Measurements from ENCODE around the gene CHKA.

DNA sequence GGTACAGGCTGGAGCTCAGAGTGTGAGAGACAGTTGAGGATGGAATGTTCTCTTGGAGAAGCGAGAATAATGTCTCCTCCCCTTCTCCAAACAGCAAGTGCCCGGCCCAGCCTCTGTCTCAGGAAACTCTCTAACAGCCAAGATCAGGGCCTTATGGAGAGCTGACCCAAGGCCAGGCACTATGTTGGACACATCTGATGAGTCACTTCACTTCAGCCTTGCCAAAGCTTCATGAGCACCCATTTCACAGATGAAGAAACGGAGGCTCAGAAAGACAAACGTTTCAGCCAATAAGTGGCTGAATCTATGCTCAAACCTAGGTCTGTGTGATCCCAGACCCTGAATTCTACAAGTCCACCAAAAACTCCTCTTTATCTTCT, 22.1 kb upstream of the CHKA start:
- TF ChIP-seq CREBBP (IDR thresholded peaks at IDR 0.05; ENCODE audit: low read depth, low read length), result no peak
- TF ChIP-seq, protein P1, sequence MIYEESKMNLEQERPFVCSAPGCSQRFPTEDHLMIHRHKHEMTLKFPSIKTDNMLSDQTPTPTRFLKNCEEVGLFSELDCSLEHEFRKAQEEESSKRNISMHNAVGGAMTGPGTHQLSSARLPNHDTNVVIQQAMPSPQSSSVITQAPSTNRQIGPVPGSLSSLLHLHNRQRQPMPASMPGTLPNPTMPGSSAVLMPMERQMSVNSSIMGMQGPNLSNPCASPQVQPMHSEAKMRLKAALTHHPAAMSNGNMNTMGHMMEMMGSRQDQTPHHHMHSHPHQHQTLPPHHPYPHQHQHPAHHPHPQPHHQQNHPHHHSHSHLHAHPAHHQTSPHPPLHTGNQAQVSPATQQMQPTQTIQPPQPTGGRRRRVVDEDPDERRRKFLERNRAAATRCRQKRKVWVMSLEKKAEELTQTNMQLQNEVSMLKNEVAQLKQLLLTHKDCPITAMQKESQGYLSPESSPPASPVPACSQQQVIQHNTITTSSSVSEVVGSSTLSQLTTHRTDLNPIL (CRISPR knock-in tag; IDR thresholded peaks at IDR 0.05), result no peak
- TF ChIP-seq, protein P2, sequence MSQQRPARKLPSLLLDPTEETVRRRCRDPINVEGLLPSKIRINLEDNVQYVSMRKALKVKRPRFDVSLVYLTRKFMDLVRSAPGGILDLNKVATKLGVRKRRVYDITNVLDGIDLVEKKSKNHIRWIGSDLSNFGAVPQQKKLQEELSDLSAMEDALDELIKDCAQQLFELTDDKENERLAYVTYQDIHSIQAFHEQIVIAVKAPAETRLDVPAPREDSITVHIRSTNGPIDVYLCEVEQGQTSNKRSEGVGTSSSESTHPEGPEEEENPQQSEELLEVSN (IDR thresholded peaks at IDR 0.05; ENCODE audit: borderline replicate concordance in 1 of 2, extremely low read depth in 1 of 2, insufficient read depth in 1 of 2, insufficient read length in 1 of 2, low read depth in 1 of 2, low read length in 1 of 2, poor library complexity in 1 of 2, severe bottlenecking in 1 of 2), result no peak
- no peak for TF ChIP-seq ATF7 (IDR thresholded peaks at IDR 0.05)
- TF ChIP-seq, protein P3, sequence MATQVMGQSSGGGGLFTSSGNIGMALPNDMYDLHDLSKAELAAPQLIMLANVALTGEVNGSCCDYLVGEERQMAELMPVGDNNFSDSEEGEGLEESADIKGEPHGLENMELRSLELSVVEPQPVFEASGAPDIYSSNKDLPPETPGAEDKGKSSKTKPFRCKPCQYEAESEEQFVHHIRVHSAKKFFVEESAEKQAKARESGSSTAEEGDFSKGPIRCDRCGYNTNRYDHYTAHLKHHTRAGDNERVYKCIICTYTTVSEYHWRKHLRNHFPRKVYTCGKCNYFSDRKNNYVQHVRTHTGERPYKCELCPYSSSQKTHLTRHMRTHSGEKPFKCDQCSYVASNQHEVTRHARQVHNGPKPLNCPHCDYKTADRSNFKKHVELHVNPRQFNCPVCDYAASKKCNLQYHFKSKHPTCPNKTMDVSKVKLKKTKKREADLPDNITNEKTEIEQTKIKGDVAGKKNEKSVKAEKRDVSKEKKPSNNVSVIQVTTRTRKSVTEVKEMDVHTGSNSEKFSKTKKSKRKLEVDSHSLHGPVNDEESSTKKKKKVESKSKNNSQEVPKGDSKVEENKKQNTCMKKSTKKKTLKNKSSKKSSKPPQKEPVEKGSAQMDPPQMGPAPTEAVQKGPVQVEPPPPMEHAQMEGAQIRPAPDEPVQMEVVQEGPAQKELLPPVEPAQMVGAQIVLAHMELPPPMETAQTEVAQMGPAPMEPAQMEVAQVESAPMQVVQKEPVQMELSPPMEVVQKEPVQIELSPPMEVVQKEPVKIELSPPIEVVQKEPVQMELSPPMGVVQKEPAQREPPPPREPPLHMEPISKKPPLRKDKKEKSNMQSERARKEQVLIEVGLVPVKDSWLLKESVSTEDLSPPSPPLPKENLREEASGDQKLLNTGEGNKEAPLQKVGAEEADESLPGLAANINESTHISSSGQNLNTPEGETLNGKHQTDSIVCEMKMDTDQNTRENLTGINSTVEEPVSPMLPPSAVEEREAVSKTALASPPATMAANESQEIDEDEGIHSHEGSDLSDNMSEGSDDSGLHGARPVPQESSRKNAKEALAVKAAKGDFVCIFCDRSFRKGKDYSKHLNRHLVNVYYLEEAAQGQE (IDR thresholded peaks at IDR 0.05; ENCODE audit: borderline replicate concordance), result no peak
- TF ChIP-seq, protein P3 (CRISPR knock-in tag; IDR thresholded peaks at IDR 0.05; ENCODE audit: low read depth), result no peak
- TF ChIP-seq, protein P4, sequence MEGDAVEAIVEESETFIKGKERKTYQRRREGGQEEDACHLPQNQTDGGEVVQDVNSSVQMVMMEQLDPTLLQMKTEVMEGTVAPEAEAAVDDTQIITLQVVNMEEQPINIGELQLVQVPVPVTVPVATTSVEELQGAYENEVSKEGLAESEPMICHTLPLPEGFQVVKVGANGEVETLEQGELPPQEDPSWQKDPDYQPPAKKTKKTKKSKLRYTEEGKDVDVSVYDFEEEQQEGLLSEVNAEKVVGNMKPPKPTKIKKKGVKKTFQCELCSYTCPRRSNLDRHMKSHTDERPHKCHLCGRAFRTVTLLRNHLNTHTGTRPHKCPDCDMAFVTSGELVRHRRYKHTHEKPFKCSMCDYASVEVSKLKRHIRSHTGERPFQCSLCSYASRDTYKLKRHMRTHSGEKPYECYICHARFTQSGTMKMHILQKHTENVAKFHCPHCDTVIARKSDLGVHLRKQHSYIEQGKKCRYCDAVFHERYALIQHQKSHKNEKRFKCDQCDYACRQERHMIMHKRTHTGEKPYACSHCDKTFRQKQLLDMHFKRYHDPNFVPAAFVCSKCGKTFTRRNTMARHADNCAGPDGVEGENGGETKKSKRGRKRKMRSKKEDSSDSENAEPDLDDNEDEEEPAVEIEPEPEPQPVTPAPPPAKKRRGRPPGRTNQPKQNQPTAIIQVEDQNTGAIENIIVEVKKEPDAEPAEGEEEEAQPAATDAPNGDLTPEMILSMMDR (IDR thresholded peaks at IDR 0.05 in 2 of 3, conservative IDR thresholded peaks at IDR 0.05 in 1 of 3; ENCODE audit: insufficient read depth in 2 of 3, low read depth in 1 of 3, low read length in 3 of 3), result no peak
- no peak for TF ChIP-seq PTBP1 (IDR thresholded peaks at IDR 0.05; ENCODE audit: low read depth, low read length)
- TF ChIP-seq FOXM1 (IDR thresholded peaks at IDR 0.05; ENCODE audit: low read depth), result no peak
- TF ChIP-seq FOXM1 (CRISPR knock-in tag; IDR thresholded peaks at IDR 0.05; ENCODE audit: low read depth), result no peak
- no peak for TF ChIP-seq ELF4 (CRISPR knock-in tag; IDR thresholded peaks at IDR 0.05)
